Omental fat pad (tissue), 4 donors: ENCODE results near the gene CEMIP2. TPM values are rescaled to one million over a fixed set of nuclear protein-coding genes. Genes with fewer than 3 reads are reported as not detected.
"Not testable (repeated sequence)": the region's sequence is repeated elsewhere in the genome, so short reads cannot be mapped to it uniquely, and the experiment has no call there.

ENCODE experiments used
- ATAC-seq: fragments of 150-250 bp; one replicate; pipeline ENCODE4 v1.9.1; 2016; ENCODE audit warnings: mild to moderate bottlenecking, moderate library complexity; ENCODE audit not compliant: low FRiP score
- DNase-seq: peaks from one replicate; pipeline ENCODE4 v3.0.0-alpha.2; 2019; ENCODE audit warnings: low spot score
- CTCF ChIP-seq, 3 donors: fragments of 450-650 bp; IDR thresholded peaks; one replicate each; pipeline ENCODE4 v1.5.1; 2016 to 2017; ENCODE audit warnings: antibody characterized with exemption in 3 of 3, mild to moderate bottlenecking in 3 of 3, moderate library complexity in 2 of 3
- total RNA-seq, 4 donors: library from RNA; depleted of rRNA; stranded (reverse); fragments of >200 nt; gene quantifications; one replicate each; pipeline ENCODE4 v1.1.0, GENCODE V29; 2016

CEMIP2 gene
- total RNA-seq, 4 donors from 2014 or later = 67.1 to 496 (median 126) TPM

DNA sequence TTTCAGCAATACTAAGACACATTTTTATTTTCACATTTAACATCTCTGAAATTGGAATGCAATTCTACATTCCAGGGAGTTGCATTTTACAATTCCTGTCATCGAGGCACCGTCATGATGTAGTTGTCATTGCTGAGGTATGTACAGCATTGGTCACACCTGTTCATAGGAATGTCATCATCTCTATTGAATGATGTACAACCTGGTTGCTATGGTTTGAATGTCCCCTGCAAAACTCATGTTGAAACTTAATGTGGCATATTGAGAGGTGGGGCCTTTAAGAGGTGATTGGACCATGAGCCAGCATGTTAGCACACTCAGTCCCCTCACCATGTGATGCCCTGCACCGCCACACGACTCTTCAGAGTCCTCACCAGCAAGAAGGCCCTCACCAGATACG lies 103.1 kb downstream of the CEMIP2 start:
- DNase-seq (no peak), ATAC-seq (no peak)
- no peak for TF ChIP-seq CTCF (IDR thresholded peaks at IDR 0.05)

DNA sequence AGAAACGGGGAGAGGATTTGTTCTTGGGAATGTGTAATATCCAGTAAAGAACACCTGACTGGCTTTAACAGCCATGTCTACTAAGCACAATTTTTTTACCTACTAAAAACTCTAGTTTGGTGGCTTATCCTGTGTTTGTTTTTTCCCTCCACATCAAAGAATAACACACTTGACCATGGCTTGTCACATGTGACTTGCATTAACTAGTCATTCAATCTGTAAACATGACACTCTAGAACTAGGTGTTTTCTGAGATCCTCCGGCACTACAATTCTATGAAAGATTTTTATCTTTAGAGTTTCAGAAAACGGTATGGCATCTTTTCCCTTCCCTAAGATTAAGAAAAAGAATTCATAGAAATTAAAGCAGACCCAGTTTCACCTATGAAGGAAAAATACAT lies 103.7 kb downstream of the CEMIP2 start:
- DNase-seq (no peak), ATAC-seq (no peak)
- no peak for TF ChIP-seq CTCF (IDR thresholded peaks at IDR 0.05)

GRCh38 chr9:71663931-71664459 lies 104.3 kb downstream of the CEMIP2 start:
- ATAC-seq (no peak), DNase-seq (no peak)
- no peak for TF ChIP-seq CTCF (IDR thresholded peaks at IDR 0.05)

GRCh38 chr9:71663216-71663615 lies 105.1 kb downstream of the CEMIP2 start:
- ATAC-seq = no peak
- TF ChIP-seq CTCF (IDR thresholded peaks at IDR 0.05) = no peak
- DNase-seq = no peak

- TF ChIP-seq CTCF (IDR thresholded peaks at IDR 0.05) = no peak
- ATAC-seq = no peak
- no peak for DNase-seq
Observed at GRCh38 chr9:71662082-71662481, 106.2 kb downstream of the CEMIP2 start.

- not testable (repeated sequence) for ATAC-seq, DNase-seq
Observed at GRCh38 chr9:71657276-71657675, 111.0 kb downstream of the CEMIP2 start.

DNA sequence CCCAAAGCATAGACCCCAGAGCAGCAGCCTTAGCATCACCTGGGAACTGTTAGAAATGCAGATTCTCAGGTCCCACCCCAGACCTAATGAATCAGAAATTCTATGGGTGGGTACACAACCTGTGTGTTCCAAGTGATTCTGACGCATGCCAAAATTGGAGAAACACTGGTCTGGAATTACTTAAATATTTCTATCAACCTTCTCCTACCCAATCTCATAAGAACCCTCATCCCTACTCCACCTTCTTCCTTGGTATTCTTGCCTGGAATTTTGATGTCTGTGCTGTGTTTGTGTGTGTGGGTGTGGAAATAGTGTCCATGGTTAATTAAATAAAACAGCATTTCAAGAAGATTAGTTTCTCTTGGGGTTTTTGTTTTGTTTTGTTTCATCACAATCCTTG lies 111.8 kb downstream of the CEMIP2 start:
- no peak for ATAC-seq
- TF ChIP-seq CTCF (IDR thresholded peaks at IDR 0.05) = no peak
- DNase-seq = no peak

DNA sequence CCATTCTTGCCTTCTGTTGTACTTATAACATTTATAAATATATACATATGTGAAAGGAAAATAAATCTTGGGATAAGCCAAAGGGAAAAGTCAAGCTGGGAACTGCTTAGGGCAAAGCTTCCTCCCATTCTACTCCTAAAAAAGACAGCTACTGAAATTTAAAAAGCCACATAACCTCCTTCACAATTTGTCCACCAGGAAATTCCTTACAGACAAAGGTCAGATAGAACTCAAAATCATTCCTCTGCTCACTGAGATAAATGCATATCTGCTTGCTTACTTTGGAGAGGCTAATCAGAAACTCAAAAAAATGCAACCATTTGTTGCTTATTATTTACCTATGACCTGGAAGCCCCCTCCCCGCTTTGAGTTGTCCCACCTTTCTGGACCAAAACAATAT lies 112.5 kb downstream of the CEMIP2 start:
- DNase-seq (no peak), ATAC-seq (no peak)
- TF ChIP-seq CTCF (IDR thresholded peaks at IDR 0.05) = no peak
